Progenitor cell of endocrine pancreas (in vitro differentiated cells): Measurements from ENCODE around the gene CAMP. TPM values are rescaled to one million over a fixed set of nuclear protein-coding genes. Genes with fewer than 3 reads are reported as not detected.
A peak's percentile ranks its signal among the peaks of the same experiment; 100 is the strongest.

Source experiments
- DNase-seq: peaks from one replicate; pipeline ENCODE4 v3.0.0; 2021; ENCODE audit warnings: low spot score; ENCODE audit not compliant: unreplicated experiment
- H3K27ac Mint-ChIP-seq: 2 replicates; pipeline ENCODE4 v1.8.0; 2021; ENCODE audit warnings: mild to moderate bottlenecking, moderate library complexity, mixed read lengths
- H3K27me3 Mint-ChIP-seq: 2 replicates; pipeline ENCODE4 v1.8.0; 2021; ENCODE audit warnings: mixed read lengths
- H3K36me3 Mint-ChIP-seq: 2 replicates; pipeline ENCODE4 v1.8.0; 2022; ENCODE audit warnings: mixed read lengths; ENCODE audit not compliant: insufficient read depth
- H3K4me1 Mint-ChIP-seq: 2 replicates; pipeline ENCODE4 v1.8.0; 2021; ENCODE audit warnings: low read depth, mixed read lengths
- H3K4me3 Mint-ChIP-seq: 2 replicates; pipeline ENCODE4 v1.8.0; 2021; ENCODE audit warnings: low read depth, mild to moderate bottlenecking, moderate library complexity, mixed read lengths
- H3K9me3 Mint-ChIP-seq: 2 replicates; pipeline ENCODE4 v1.8.0; 2021; ENCODE audit warnings: low read depth, mixed read lengths
- total RNA-seq: library from RNA; stranded (reverse); gene quantifications from 2 replicates; pipeline ENCODE4 v1.2.1, GENCODE V29; 2021
- TF ChIP-seq, protein P1 (sequence below): fragments of 200-600 bp; sonication (generic); IDR thresholded peaks from one replicate; pipeline ENCODE4 v1.5.0; 2021; ENCODE audit warnings: antibody characterized with exemption, mild to moderate bottlenecking; ENCODE audit not compliant: unreplicated experiment

Gene CAMP
- total RNA-seq, 1 donor from 2014 or later, result not detected

GRCh38 chr3:48232734-48233133 is 9.4 kb downstream of the CAMP start:
- Mint-ChIP-seq H3K27me3 (no peaks in the 10 kb centered on the region), H3K27ac (peak overlapping the region; percentile 75), H3K4me1 (peaks cover 19% of the 10 kb centered on the region), H3K4me3 (no peak overlapping the region), H3K9me3 (peaks cover 8% of the 10 kb centered on the region), H3K36me3 (no peaks in the 10 kb centered on the region)
- TF ChIP-seq, protein P1, sequence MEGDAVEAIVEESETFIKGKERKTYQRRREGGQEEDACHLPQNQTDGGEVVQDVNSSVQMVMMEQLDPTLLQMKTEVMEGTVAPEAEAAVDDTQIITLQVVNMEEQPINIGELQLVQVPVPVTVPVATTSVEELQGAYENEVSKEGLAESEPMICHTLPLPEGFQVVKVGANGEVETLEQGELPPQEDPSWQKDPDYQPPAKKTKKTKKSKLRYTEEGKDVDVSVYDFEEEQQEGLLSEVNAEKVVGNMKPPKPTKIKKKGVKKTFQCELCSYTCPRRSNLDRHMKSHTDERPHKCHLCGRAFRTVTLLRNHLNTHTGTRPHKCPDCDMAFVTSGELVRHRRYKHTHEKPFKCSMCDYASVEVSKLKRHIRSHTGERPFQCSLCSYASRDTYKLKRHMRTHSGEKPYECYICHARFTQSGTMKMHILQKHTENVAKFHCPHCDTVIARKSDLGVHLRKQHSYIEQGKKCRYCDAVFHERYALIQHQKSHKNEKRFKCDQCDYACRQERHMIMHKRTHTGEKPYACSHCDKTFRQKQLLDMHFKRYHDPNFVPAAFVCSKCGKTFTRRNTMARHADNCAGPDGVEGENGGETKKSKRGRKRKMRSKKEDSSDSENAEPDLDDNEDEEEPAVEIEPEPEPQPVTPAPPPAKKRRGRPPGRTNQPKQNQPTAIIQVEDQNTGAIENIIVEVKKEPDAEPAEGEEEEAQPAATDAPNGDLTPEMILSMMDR, result peak; percentile 63
- peak; percentile 37 for DNase-seq

GRCh38 chr3:48233542-48233941 is 10.2 kb downstream of the CAMP start:
- Mint-ChIP-seq H3K36me3 (no peaks in the 10 kb centered on the region), H3K27ac (no peak overlapping the region), H3K4me3 (no peak overlapping the region), H3K27me3 (no peaks in the 10 kb centered on the region), H3K4me1 (peaks cover 19% of the 10 kb centered on the region), H3K9me3 (peaks cover 8% of the 10 kb centered on the region)
- DNase-seq, result no peak
- TF ChIP-seq, protein P1, result no peak

DNA sequence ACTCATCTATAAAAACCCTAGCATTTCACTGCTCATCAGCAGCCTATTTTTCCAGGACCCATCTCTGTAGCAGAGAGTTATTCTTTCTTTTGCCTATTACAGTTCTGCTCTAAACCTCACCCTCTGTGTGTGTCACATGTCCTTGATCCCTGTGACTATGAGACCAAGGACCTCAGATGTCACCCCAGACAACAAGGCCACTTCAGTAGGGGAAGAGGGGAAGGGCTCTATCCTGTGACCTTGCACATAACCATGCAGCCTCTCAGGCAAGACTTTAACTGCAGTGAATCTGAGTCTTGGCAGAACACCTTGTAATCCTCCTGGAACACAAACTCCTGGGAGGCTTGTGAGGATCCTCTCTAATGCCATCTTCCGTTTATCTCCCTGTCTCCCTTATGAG is 13.2 kb downstream of the CAMP start:
- TF ChIP-seq, protein P1, result no peak
- H3K27ac Mint-ChIP-seq, result no peak overlapping the region

DNA sequence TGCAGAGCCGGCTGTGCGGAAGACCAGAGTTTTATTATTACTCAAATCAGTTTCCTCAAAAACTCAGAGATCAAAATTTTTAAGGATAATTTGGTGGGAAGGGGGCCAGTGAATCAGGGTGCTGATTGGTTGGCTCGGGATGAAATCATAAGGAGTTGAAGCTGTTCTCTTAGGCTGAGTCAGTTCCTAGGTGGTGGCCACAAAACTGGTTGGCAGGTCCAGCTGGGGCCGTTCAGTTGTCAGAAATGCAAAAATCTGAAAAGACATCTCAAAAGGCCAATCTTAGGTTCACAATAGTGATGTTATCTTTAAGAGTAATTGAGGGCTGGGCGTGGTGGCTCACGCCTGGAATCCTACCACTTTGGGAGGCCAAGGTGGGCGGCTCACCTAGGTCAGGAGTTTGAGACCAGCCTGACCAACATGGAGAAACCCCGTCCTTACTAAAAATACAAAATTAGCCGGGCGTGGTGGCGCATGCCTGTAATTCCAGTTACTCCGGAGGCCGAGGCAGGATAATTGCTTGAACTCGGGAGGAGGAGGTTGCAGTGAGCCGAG is 15.3 kb downstream of the CAMP start:
- Mint-ChIP-seq H3K9me3 (no peaks in the 10 kb centered on the region), H3K4me3 (no peak overlapping the region), H3K27me3 (no peaks in the 10 kb centered on the region), H3K36me3 (no peaks in the 10 kb centered on the region), H3K4me1 (peaks cover 9% of the 10 kb centered on the region), H3K27ac (no peak overlapping the region)
- TF ChIP-seq, protein P1, result no peak
- no peak for DNase-seq

More for the DNA sequence above, 13.2 kb downstream of the CAMP start:
- Mint-ChIP-seq H3K27me3 (no peaks in the 10 kb centered on the region), H3K4me3 (no peak overlapping the region), H3K36me3 (no peaks in the 10 kb centered on the region), H3K9me3 (peaks cover 8% of the 10 kb centered on the region), H3K4me1 (peaks cover 23% of the 10 kb centered on the region)
- DNase-seq, result no peak

DNA sequence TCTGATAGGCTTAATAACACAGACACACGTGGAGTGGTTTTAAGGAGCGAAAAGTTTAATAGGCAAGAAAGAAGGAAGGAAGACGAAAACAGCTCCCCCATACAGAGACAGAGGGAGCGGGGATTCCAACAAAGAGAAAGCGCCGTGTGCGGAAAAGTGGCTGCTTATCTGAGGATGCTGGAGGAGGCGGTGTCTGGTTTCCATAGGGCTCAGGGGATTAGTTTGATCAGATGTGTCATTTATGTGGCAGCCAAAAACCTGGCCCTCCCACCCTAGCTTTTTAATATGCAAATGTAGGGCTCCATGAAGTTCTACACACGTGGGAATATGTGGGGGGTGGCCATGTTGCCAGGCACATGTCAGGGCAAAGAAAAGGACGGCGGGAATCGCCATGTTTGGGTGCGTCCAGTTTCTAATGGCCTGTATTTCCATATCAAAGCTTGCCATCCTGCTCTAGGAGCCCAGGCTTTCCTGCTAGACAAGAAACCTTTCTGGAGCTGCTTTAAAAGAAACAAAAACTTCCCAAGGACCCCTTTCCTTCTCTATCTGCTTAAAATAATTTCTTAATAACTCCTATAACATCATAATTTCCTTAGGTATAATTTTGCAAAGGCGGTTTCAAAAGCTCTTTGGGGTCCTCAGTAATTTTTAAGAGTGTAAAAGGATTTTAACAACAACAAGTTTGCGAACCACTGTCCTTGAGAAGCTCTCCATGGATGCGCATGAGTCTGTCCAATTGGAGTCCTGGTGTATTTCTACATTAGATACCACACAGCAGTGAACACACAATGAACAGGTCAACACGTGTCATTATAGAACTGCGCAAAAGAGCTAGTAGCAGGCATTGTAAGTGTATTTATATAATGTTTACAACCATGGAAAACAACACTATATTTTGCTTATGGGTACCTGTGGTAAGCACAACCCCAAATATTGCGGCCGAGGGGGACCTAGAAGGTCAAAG is 17.0 kb downstream of the CAMP start:
- DNase-seq, result no peak
- H3K36me3 Mint-ChIP-seq, result no peaks in the 10 kb centered on the region
- H3K4me3 Mint-ChIP-seq, result peak overlapping the region; percentile 85
- no peaks in the 10 kb centered on the region for H3K9me3 Mint-ChIP-seq
- H3K4me1 Mint-ChIP-seq, result peaks cover 9% of the 10 kb centered on the region
- peak overlapping the region; percentile 89 for H3K27ac Mint-ChIP-seq
- TF ChIP-seq, protein P1, result no peak
- H3K27me3 Mint-ChIP-seq, result no peaks in the 10 kb centered on the region
